Hindlimb muscle (tissue), 1 donor: ENCODE measurements around the gene ABCG1. TPM values are rescaled to one million over a fixed set of nuclear protein-coding genes. Genes with fewer than 3 reads are reported as not detected.

Experiments used
- DNase-seq: peaks from one replicate; pipeline ENCODE4 v3.0.0-alpha.2; 2013
- polyA plus RNA-seq: library from polyadenylated mRNA; unstranded; fragments of 120-200 nt; gene quantifications from one replicate; pipeline ENCODE4 v1.2.1, GENCODE V29; 2013; ENCODE audit not compliant: insufficient read length

Gene ABCG1
- polyA plus RNA-seq, 1 donor = 9.8 TPM

GRCh38 chr21:42272109-42272962 is 53.4 kb downstream of the ABCG1 start:
- no peak for DNase-seq

- DNase-seq = no peak
These were observed 54.2 kb downstream of the ABCG1 start for GRCh38 chr21:42272984-42273600.

DNA sequence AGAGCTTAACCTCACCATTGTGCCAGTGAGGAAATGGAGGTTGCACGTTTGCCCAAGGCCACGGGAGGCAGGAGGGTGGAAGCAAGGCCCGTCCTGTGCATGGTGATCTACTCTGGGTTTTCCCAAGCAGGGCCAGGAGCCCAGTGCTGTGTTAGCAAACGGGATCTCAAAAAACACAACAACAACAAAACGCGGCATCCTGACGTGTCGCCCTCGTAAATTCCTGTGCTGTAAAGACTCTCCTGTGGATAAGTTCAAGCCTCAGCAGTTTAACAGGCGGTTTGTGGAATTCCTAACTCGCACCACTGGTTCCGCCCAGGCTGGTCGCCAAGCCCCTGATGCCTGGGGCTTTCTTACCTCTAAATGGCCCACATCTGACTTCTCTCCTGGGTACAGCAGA is 57.1 kb downstream of the ABCG1 start:
- DNase-seq = no peak

- no peak for DNase-seq
These were observed 57.7 kb downstream of the ABCG1 start for GRCh38 chr21:42276526-42277154.

DNA sequence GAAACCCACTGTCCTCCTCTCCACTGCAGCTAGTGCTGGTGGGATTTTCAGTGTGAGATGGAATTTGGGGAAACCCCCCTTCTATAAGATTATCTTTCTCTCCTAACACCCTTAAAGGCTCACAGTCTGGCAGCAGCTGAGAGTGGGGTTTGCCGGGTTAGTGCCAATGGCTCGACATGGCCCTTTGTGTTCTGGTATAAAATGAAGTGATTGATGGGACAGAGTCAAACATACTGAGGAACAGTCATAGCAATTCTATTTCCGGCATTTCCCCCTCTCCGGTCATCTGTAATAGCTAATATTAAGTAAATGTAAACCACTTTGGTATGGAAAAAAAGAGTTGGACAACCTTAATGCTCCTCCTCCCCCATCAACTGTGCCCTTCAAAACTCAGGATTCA is 58.7 kb downstream of the ABCG1 start:
- no peak for DNase-seq

DNA sequence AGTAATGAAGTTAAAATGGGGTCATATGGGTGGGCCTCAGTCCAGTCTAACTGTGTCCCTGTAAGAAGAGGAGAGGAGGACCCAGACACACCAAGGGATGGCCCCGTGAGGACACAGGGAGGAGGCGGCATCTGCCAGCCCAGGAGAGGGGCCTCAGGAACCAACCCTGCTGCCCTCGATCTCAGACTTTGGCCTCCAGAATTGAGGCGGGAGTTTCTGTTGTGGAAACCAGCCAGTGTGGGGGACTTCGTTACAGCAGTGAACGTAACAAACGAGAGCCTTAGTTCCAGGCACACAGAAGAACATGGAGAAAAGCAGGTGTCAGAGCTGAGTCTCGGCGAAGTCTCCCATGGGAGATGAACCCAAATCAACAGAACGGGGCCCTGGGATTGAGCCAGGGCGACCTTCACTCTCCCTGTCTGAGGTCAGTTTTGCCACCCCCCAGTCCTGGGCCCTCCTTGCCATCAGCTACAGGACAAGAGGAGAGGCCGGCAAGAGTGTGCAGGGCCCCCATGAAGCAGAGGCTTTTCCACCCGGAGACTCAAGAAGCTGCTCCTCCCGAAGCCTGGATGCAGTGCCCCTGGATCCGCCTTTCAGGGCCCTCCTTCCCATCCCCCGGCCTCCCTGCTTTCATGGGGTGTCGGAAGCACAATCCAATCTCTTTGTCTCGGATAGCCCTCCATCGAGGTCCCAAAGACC is 59.7 kb downstream of the ABCG1 start:
- no peak for DNase-seq

- DNase-seq = no peak
These were observed 60.5 kb downstream of the ABCG1 start for GRCh38 chr21:42279341-42279871.

- DNase-seq = no peak
These were observed 60.9 kb downstream of the ABCG1 start for GRCh38 chr21:42279888-42280287.

DNA sequence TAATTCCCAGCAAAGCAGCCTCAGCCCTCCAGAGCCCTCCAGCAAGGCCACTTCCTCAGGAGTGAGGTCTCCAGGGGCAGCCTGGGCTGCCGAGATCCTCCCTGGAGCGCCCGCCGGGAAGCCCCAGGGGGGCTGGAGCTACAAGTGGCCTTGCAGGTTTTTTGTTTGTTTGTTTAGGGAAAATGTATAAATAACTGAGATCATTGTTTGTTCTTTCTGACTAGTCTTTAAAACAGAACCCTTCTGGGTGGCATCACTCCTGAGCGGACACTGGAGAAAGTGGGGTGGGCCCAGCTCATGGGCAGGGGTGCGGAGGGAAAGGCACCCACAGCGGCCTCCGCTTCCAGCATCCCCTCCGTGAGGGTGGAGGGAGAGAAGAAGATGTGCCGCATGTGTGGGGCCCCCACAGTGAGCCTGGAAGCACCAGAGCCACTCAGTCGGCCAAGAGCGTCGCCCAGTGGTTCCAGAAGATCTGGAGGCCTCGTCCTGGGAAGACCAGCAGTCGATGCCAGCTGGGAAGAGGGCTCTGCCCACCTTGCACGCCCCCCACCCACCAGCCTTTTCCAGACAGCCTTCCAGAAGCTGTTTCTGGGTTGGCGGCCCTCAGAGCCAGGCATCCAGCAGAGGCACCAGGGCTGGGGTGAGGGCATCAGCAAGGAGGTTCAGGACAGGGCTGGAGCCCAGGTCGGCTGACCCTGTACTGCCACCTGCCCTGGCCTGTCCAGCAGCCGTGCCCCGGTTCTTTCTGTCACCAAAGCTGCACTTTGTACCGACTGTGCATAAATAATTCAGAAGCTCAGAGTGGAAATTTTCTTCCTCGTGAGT is 61.6 kb downstream of the ABCG1 start:
- no peak for DNase-seq

DNA sequence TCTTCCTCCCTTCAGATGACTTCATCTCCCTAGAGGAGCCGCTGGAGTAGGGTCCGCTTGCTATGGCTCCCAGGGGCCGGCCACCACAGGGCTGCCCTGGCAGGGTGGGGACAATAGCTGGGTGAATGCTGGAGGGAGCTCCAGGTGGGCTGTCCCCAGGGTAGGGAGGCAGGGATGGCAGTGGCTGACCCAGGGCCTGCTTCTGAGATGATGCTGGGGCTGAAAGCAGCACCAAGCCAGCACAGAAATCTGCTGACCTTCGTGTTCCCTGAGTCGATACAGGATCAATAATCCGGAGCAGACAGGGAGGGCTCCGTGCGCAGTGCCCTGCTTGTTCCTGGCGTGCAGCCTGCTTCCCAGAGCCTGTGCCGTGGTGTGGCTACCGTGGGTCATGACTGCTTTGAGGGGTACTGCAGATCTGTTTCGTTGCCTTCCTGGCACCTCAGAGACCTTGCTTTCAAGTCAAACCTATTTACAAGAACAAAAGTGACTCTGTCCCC is 62.3 kb downstream of the ABCG1 start:
- DNase-seq = no peak

GRCh38 chr21:42282021-42282420 is 63.1 kb downstream of the ABCG1 start:
- no peak for DNase-seq

- DNase-seq = no peak
These were observed 63.8 kb downstream of the ABCG1 start for GRCh38 chr21:42282715-42283114.

DNA sequence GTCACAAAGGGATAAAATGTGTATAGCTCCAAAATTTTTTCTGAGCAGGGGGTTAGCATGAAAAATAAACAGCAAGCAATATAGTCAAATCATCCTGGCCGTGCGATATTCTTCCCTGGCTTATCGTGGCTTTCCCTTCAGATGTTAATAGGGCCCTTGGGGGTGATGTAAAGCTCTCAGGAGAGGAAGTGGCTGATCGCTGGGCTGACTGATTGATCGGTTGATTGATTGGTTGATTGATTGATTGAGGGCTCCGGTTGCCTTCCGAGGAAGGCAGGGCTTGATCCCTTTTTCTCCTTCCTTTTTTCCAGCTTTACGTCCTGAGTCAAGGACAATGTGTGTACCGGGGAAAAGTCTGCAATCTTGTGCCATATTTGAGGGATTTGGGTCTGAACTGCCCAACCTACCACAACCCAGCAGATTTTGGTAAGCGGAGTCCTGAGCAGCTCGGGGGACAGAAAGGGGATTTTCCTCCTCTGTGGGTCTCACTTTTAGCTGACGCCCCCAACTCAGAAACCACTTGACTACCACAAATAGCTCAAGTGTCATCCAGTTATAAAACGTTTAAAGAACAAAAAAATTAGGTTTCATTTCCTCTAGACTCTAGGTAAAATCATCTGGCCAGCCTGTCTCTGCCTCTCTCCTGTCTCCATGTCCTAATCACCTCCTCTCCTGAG is 66.8 kb downstream of the ABCG1 start:
- DNase-seq = no peak

DNA sequence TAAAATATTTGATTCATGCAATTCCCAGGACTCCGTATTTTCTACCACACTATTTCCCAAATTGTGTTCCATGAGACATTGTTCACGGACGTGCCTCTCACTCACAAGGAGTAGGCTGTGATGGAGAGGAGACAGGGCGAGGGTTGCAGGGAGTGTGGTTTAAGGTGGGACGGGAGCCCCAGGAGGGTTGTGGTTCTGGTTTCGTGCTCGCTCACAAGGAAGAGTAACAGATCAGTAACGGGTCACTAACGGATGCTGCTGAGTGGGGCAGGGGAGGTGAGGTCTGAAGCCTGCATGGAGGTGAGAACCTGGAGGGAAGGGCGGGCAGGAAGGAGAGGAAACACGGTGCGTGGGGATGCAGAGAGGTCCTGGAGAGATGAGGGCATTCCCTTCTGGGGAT is 67.5 kb downstream of the ABCG1 start:
- DNase-seq = no peak

GRCh38 chr21:42287193-42288083 is 68.5 kb downstream of the ABCG1 start:
- no peak for DNase-seq

- DNase-seq = no peak
These were observed 70.0 kb downstream of the ABCG1 start for GRCh38 chr21:42288962-42289361.

DNA sequence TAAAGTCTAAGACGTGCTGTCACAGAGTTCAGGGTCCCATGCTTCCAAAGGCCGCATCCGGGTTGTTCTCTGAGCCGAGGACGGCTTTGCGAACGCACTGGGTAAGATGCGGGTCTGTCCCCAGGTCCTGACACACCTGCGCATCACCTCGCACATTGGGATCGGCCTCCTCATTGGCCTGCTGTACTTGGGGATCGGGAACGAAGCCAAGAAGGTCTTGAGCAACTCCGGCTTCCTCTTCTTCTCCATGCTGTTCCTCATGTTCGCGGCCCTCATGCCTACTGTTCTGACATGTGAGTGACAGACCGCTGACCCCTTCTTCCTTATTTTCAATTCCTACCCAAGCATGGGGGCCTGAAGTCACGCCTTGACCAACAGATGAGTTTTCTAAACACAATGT is 71.0 kb downstream of the ABCG1 start:
- DNase-seq = peak; percentile 32

DNA sequence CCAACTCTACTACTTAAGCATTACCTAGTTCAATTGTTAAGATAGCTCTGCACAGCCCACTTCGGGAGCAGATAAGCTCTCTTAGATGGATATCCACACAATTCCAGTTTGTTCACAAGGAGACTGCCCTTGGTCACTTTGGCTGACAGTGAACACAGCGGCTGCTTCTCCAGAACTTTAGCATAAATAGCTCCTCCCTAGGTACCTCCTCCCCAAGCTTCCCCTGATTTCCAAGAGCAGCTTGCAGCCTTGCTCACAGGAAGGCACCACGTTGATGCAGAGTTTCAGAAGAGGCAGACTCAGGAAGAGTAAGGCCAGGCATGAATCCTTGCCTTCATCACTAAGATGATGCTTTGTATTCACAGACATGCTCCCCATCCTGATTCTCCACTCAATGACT is 71.6 kb downstream of the ABCG1 start:
- DNase-seq = no peak

DNA sequence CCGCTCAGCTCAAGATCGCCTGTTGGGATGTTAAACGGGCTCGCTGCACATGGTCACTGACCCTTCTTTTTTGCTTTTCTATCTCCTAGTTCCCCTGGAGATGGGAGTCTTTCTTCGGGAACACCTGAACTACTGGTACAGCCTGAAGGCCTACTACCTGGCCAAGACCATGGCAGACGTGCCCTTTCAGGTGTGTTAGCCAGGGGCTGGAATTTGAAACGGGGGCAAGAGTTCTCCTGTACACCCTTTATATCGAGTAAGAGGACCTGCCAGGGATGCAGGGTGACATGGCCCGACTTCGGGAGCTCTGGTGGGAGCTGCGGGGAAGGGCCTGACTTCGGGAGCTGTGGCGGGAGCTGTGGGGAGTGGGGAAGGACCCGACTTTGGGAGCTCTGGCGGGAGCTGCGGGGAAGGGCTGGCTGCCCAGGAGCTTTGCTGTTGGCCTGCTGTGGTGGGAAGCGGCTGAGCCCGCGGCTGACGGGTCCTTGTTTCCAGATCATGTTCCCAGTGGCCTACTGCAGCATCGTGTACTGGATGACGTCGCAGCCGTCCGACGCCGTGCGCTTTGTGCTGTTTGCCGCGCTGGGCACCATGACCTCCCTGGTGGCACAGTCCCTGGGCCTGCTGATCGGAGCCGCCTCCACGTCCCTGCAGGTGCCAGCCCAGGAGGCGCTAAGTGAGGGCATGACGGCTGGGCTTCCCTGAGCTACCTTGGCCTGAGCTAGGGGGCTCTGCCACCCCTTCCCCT is 72.2 kb downstream of the ABCG1 start:
- no peak for DNase-seq
